Kidney glomerular epithelial cell (primary cell): ENCODE measurements around the gene ELL2.

Experiments used
- DNase-seq: peaks from one replicate; lab custom pipeline; 2025; lab: John Stamatoyannopoulos, UW

ELL2 gene

DNA sequence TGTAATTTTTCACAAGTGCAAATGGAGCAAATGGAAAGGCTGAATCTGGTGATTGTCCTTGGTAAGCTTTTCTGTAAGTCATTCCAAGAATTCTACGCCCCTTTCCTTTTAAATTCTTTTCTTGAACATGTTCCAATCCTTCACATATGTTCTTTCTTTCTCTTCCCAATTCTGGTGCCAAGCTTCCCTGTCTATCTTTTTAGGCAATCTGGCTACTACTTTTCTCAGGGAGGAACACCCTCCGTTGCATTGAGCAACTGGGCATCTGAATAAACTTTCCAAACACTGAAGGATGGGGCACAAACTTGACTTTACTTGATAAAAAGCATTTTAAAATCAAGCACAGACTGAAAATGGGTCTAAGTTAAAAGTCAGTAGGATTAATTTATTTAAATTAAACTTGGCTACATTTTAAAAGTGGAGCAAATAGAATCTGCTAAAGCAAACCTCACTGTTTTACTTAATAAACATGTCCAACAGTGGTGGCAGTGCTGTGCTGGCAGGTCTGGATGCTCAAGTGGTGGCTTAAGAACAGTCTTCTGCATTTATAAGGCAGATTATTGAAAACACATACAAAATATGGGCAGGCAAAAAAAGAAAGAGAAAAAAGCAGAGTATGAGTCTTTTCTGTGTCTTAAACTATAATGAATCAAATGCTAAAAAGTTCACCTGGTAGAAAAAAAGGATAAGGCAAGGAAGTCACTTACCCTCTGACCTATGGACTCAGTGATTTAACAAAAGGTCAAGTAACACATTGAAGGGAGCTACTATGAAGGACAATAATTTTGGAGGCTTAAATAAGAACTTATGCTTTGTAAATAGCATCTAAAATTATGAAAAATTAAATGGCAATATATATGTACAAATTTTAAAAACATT, 5.4 kb downstream of the ELL2 start:
- DNase-seq, result no peak

- DNase-seq, result no peak
These were observed 6.9 kb downstream of the ELL2 start for GRCh38 chr5:95954716-95955115.

- DNase-seq, result no peak
These were observed 8.5 kb downstream of the ELL2 start for GRCh38 chr5:95953021-95953702.

DNA sequence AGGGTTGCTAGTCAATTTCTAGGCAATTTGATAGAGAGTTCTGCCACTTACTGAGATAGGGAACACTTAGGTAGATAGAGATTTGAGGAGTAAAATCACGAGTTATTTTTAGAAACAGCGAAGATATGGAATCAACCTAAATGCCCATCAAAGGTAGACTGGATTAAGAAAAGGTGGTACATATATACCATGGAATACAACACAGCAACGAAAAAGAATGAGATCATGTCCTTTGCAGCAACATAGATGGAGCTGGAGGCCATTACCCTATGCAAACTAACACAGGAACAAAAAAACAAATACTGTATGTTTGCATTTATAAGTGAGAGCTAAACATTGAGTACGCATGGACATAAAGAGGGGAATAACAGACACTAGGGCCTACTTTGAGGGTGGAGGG, 9.7 kb downstream of the ELL2 start:
- no peak for DNase-seq

DNA sequence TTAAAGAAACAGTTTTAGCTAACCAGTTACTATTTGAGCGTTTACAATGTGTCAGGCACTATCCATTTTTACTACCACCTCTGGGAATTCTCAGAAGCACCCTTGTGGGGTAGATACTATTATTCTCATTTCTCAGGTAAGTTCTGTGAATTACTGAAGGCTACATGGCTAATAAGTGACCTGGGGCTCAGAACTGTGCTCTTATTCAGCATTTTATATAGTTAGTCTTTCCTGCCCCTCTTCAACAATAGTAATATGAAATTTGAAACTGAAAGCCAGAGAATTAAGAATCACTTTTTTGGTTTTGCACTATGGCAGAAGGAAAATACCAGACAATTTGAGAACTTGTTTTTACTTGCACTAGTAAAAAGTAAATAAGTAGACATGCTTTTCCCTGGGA, 11.8 kb downstream of the ELL2 start:
- DNase-seq, result no peak

DNA sequence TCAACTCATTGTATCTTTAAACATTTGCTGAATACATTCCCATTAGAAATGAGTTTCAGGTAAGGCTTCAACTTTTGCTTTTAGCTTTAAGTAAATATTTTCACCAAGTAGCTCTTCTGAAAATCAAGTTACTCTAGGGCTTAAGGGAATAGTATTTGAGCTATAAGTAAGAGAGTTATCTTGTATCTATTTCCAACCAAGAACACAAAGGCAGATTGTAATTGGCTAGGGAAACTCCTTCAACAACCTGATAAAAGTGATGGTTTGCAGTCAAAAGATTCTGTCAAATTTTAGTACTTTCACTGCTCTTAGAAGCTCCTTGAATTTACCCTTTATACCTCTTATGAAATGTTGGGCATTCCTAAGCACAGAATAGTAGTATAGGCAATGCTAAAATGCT, 13.0 kb downstream of the ELL2 start:
- no peak for DNase-seq

- DNase-seq, result no peak
These were observed 15.2 kb downstream of the ELL2 start for GRCh38 chr5:95946451-95946850.

DNA sequence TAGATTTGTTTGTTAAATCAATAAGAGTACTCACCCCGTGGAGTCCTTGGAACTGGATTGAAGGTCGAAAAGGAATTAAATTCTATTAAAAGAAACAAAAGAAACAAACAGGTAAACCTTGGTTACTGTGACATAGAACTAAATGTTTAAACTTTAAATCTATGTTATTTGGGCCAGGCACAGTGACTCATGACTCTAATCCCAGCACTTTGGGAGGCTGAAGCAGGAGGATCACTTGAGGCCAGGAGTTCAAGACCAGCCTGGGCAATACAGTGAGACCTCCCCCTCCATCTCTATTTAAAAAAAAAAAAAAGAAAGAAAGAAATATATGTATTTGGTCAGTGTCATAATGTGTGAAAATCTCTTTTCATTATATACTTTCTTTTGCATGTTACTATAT, 18.7 kb downstream of the ELL2 start:
- DNase-seq, result no peak

GRCh38 chr5:95942414-95942813, 19.2 kb downstream of the ELL2 start:
- DNase-seq, result no peak

DNA sequence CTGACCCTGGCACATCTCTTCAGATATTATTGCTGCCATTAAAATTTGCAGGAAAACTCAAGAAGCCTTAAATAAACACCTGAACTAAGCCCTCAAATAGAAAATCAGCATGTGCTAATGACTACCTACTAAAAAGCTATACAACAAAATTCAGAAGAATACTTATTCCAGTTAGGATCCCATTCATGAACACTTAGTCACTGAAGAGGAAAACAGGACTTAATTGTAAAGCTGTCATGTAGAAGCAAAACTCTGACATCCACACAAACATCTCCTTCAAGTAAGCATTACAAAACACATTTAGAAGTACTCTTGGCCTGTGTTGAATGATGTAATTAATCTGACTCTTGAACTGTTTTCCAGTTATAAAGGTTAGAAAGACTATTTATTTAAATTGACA, 19.9 kb downstream of the ELL2 start:
- DNase-seq, result no peak

GRCh38 chr5:95940758-95941682, 20.6 kb downstream of the ELL2 start:
- no peak for DNase-seq

GRCh38 chr5:95939465-95939864, 22.2 kb downstream of the ELL2 start:
- DNase-seq, result no peak

DNA sequence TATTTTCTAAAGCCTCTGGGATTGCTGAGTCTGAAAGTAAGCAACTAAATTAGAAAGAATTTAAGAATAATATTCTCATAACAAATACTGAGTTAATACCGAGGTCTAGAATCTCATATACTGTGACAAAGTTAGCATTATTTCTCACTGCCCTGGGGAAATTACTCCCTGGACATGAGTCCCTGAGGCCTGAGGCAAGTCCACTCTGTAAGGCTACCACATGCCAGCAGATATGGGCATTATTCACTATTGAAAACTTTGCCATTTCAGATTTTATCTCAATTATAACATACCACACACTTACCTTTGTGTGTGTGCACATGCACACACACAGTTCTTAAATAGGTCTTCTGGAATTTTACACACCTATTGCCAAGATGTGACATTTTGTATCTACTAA, 22.9 kb downstream of the ELL2 start:
- no peak for DNase-seq

- DNase-seq, result no peak
These were observed 23.3 kb downstream of the ELL2 start for GRCh38 chr5:95938347-95938746.

GRCh38 chr5:95937607-95938152, 24.0 kb downstream of the ELL2 start:
- DNase-seq, result no peak

GRCh38 chr5:95936812-95937397, 24.7 kb downstream of the ELL2 start:
- DNase-seq, result no peak

- DNase-seq, result no peak
These were observed 26.0 kb downstream of the ELL2 start for GRCh38 chr5:95935553-95936100.

DNA sequence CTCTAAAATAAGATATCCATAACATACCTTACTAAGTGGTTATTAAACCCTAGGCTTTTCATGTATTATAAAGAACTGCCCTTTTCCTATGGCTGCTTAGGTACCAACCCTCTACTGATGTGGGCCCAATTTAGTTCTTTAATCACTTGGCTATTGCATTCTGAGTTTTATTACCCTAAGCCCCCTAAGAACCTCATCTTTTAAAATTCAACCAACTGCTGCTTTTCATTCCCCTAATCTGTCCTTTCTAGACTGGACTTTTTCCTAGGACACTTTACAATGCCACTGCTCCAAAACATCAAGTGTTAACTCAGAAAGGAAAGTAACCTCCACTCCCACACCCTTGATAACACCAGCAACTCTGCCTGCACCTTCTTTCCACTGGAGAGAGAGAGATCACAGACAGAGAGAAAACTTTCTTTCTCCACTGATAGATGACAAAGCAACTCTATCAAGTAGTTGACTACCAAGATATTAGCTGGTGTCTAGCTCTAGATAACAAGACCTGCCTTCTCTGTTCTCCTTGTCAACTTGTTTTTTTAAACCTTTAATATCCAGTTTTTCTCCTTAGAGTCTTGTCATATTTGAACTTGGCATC, 27.3 kb downstream of the ELL2 start:
- DNase-seq, result no peak

DNA sequence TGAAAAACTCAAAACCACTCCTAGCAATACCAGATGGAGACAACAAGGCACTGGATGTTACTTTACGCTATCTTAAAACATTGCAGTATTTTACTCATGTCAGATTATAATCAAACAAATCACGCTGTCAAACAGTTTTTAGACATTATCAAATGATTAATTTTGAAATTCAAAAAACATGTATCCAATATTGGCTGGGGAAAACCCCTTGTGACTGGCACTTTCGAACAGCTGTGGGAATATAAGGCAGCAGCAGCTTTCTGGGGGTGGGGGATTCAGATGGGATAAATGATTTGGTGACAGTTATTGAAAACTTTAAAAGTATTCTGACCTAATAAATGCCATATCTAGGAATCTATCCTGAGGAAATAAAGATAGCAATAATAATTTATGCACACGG, 28.7 kb downstream of the ELL2 start:
- no peak for DNase-seq

DNA sequence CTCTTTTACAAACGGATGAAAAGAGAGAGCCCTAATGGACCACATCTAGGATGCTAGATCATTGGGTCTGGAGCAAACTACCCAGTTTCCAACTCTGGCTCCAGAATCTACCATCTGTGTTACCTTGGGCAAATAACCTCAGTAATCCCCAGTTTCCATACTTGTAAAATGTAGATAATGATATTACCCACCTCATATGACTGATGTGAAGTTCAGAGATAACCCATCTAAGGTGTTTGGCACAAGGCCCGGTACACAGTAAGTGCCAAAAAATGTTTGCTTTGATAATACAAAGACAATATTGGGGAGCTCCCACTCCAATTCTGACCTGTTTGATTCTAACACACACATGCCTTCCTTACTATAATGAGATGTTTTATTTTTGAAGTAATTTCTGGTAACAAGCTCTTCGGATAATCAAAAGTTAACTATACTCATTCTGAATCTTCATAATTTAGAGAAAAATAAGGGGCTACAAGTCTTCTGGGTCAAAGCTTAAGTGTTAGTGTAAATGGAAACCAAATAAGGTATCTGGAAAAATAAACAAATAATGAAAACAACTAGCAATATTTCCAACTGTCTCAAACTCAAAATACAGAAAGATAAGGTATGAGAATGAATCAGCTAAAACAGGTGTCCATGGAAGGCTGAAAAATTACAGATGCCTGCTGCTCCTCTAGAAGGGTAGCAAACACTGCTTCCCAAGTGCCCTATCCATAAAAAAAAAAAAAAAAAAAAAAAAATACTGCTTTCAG, 30.4 kb downstream of the ELL2 start:
- DNase-seq, result no peak
